GM12864 (cell line): ENCODE data around the gene FBXO44.

ENCODE experiments used
- DNase-seq: peaks from one replicate; pipeline ENCODE4 v3.0.0-alpha.2; 2011; ENCODE audit warnings: low read depth
- H3K4me3 ChIP-seq: 2 replicates; pipeline ENCODE4 v1.5.1; 2011; ENCODE audit warnings: mild to moderate bottlenecking, low read depth, low read length, control low read depth
- TF ChIP-seq, protein P1 (sequence below): IDR thresholded peaks from 2 replicates; pipeline ENCODE4 v1.5.1; 2011; ENCODE audit warnings: low read depth, mild to moderate bottlenecking, moderate library complexity, low read length, control low read depth, inconsistent platforms; ENCODE audit errors: missing control alignments

The FBXO44 gene

DNA sequence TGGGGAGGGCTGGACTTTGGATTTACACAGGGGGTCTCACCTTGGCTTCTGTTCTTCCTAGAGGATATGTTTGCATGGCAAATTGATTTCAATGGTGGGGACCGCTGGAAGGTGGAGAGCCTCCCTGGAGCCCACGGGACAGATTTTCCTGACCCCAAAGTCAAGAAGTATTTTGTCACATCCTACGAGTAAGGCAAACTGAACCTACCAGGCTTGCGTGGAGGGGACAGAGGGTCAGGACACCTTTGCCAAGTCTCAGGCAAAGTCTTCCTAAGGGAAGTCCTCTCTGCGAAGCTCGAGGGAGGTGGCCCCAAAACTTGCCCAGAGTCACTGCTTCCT lies 16.5 kb downstream of the FBXO44 start:
- TF ChIP-seq, protein P1, sequence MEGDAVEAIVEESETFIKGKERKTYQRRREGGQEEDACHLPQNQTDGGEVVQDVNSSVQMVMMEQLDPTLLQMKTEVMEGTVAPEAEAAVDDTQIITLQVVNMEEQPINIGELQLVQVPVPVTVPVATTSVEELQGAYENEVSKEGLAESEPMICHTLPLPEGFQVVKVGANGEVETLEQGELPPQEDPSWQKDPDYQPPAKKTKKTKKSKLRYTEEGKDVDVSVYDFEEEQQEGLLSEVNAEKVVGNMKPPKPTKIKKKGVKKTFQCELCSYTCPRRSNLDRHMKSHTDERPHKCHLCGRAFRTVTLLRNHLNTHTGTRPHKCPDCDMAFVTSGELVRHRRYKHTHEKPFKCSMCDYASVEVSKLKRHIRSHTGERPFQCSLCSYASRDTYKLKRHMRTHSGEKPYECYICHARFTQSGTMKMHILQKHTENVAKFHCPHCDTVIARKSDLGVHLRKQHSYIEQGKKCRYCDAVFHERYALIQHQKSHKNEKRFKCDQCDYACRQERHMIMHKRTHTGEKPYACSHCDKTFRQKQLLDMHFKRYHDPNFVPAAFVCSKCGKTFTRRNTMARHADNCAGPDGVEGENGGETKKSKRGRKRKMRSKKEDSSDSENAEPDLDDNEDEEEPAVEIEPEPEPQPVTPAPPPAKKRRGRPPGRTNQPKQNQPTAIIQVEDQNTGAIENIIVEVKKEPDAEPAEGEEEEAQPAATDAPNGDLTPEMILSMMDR: no peak
- H3K4me3 ChIP-seq: no peak overlapping the region
- no peak for DNase-seq

DNA sequence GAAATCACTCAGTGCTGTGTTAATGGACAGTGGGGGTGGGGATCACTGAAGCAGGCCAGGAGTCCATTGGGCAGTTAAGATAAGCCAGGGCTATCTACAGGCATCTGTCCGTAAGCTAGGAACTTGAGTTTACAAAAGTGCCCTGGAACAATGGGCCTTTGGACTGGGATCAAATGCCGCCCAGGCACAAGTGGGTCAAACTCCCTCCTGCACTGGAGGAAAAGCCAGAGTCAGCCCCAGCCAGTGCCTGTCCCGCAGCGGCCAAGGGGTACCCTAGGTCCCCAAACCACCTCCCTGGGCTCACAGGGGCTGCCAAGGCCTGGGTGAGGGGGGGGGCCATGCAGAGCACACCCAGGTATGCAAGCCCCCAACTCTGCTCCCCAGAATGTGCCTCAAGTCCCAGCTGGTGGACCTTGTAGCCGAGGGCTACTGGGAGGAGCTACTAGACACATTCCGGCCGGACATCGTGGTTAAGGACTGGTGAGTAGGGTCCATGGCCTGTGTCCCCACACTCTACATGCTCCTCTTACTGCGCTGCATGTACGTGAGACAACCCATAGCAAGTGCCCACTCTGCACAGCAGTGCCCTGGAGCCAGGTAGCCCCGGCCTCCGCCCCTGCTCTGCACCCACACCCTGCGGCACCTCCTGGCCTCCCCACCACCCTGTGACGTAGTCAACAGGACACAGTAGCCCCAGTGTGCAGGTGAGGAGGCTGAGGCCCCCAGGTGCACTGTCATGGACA lies 17.0 kb downstream of the FBXO44 start:
- TF ChIP-seq, protein P1: no peak

GRCh38 chr1:11673089-11673769 lies 18.6 kb downstream of the FBXO44 start:
- TF ChIP-seq, protein P1: no peak
- no peak for DNase-seq
- H3K4me3 ChIP-seq: no peak overlapping the region

More for the DNA sequence above, 17.0 kb downstream of the FBXO44 start:
- no peak overlapping the region for H3K4me3 ChIP-seq
- DNase-seq: no peak

- no peak overlapping the region for H3K4me3 ChIP-seq
- DNase-seq: no peak
- TF ChIP-seq, protein P1: no peak
Observed at GRCh38 chr1:11674488-11674887, 19.8 kb downstream of the FBXO44 start.

DNA sequence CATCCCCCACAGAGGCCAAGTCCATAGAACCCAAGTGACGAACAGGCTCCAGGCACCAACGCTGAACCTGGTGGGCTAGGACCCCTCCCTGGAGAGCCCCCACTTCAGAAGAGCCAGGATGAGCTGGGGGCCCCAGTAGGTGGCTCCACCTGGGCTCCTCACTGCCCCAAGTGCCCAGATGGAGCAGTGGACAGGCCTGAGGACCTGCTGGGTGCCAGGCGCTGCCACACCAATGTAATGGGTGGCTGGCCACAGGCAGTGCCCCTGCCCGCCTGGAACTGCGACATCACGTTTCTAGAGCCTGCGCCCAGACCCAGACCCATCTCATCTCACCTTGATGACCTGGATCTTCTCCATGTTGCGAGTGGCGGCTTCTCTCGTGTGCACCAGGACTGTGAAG lies 20.6 kb downstream of the FBXO44 start:
- TF ChIP-seq, protein P1: no peak
- DNase-seq: no peak
- no peak overlapping the region for H3K4me3 ChIP-seq

GRCh38 chr1:11676386-11677103 lies 21.9 kb downstream of the FBXO44 start:
- TF ChIP-seq, protein P1: no peak
- H3K4me3 ChIP-seq: no peak overlapping the region
- DNase-seq: no peak

DNA sequence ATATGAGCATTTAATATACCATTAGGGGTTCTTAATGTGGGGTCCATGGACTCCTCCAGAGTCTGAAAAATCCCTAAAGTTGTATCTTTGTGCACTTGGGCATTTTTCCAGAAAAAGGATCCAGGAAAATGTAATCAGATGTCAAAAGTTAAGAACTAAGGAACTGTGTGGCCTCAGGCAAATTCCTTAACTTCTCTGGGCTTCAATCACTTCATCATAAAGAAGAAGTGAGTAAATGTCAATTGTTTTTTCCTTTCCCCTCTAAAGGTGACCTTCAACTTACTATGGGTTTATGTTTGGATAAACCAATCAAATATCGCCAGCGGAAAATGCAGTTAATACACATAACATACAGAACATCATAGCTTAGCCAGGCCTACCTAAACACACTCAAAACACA lies 23.8 kb downstream of the FBXO44 start:
- no peak for DNase-seq
- no peak overlapping the region for H3K4me3 ChIP-seq
- TF ChIP-seq, protein P1: no peak
